Smooth muscle cell (in vitro differentiated cells): Measurements from ENCODE around the gene PRPSAP2. TPM values are rescaled to one million over a fixed set of nuclear protein-coding genes. Genes with fewer than 3 reads are reported as not detected.

Source experiments
- DNase-seq: peaks from one replicate; lab custom pipeline; 2025; ENCODE audit not compliant: unreplicated experiment; lab: John Stamatoyannopoulos, UW
- H2AFZ ChIP-seq: fragments of 200-600 bp; sonication (generic); 2 replicates; pipeline ENCODE4 v1.6.0; 2016; ENCODE audit warnings: antibody characterized with exemption, low read depth, mild to moderate bottlenecking
- H3F3A ChIP-seq: fragments of 200-600 bp; sonication (generic); 2 replicates; pipeline ENCODE4 v1.6.0; 2017; ENCODE audit warnings: antibody characterized with exemption, low read depth
- H3K27ac ChIP-seq: fragments of 200-600 bp; sonication (generic); 2 replicates; pipeline ENCODE4 v1.5.1; 2016; ENCODE audit warnings: low read depth, mild to moderate bottlenecking
- H3K27me3 ChIP-seq: fragments of 200-600 bp; sonication (generic); 2 replicates; pipeline ENCODE4 v1.6.1; 2016; ENCODE audit warnings: low read depth, mild to moderate bottlenecking
- H3K36me3 ChIP-seq: fragments of 200-600 bp; sonication (generic); 2 replicates; pipeline ENCODE4 v1.5.1; 2016; ENCODE audit warnings: low read depth
- H3K4me1 ChIP-seq: fragments of 200-600 bp; sonication (generic); 2 replicates; pipeline ENCODE4 v1.5.1; 2016; ENCODE audit warnings: low read depth
- H3K4me2 ChIP-seq: fragments of 200-600 bp; sonication (generic); 2 replicates; pipeline ENCODE4 v1.6.0; 2016; ENCODE audit warnings: mild to moderate bottlenecking
- H3K4me3 ChIP-seq: fragments of 200-600 bp; sonication (generic); 2 replicates; pipeline ENCODE4 v1.5.1; 2016; ENCODE audit warnings: mild to moderate bottlenecking
- H3K79me2 ChIP-seq: fragments of 200-600 bp; sonication (generic); 2 replicates; pipeline ENCODE4 v1.6.0; 2016; ENCODE audit warnings: low read depth, mild to moderate bottlenecking
- H3K9ac ChIP-seq: fragments of 200-600 bp; sonication (generic); 2 replicates; pipeline ENCODE4 v1.6.0; 2016; ENCODE audit warnings: low read depth
- H3K9me3 ChIP-seq: fragments of 200-600 bp; sonication (generic); replicated peaks from 2 replicates; pipeline ENCODE4 v1.5.1; 2016; ENCODE audit warnings: low read depth
- H4K20me1 ChIP-seq: fragments of 200-600 bp; sonication (generic); 2 replicates; pipeline ENCODE4 v1.6.0; 2016; ENCODE audit warnings: low read depth
- CTCF ChIP-seq: fragments of 200-600 bp; sonication (generic); IDR thresholded peaks from 2 replicates; pipeline ENCODE4 v1.5.1; 2017; ENCODE audit warnings: borderline replicate concordance, mild to moderate bottlenecking, antibody characterized with exemption; ENCODE audit not compliant: insufficient read depth, poor library complexity, severe bottlenecking
- WGBS: methylation state at CpG from one replicate; pipeline ENCODE4 v1.1.7; 2016; ENCODE audit warnings: low lambda C conversion rate; 5-methylcytosine and 5-hydroxymethylcytosine counted together
- polyA plus RNA-seq: library from polyadenylated mRNA; unstranded; fragments of >200 nt; fragmentation: Nextera tagmentation; extraction: Ambion mirVana; gene quantifications from 2 replicates; pipeline ENCODE4 v1.2.1, GENCODE V29; 2016
- total RNA-seq: library from RNA; depleted of rRNA; stranded (reverse); fragments of >200 nt; gene quantifications from 2 replicates; pipeline ENCODE4 v1.2.3, GENCODE V29; 2014

PRPSAP2 gene
- total and polyA plus RNA-seq, 2 experiments from 2014 or later = 24.0 to 39.8 TPM

DNA sequence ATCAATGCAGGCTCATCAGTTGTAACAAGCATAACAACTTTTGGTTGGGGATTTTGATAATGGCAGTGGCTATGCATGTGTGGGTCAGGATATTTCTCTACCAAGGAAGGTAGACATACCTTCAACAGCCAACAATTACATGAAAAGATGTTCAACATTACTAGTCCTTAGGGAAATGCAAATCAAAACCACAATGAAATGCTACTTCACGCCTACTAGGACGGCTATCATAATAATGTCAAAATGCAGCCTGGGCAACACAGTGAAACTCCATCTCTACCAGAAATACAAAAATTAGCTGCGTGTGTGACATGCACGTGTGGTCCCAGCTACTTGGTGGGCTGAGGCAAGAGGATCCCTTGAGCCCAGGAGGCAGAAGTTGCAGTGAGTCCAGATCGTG is 86.7 kb downstream of the PRPSAP2 start:
- no peak for DNase-seq
- no peaks in the 10 kb centered on the region for H3F3A ChIP-seq
- no peak for TF ChIP-seq CTCF

GRCh38 chr17:18946536-18946935 is 88.6 kb downstream of the PRPSAP2 start:
- no peaks in the 10 kb centered on the region for H3K79me2 ChIP-seq
- H3F3A ChIP-seq = no peaks in the 10 kb centered on the region
- H4K20me1 ChIP-seq = no peaks in the 10 kb centered on the region
- no peak overlapping the region for H3K9ac ChIP-seq
- no peak for TF ChIP-seq CTCF
- H3K36me3 ChIP-seq = no peaks in the 10 kb centered on the region
- no peak overlapping the region for H2AFZ ChIP-seq
- no peak for DNase-seq
- peaks cover 4% of the 10 kb centered on the region for H3K4me1 ChIP-seq
- no peak overlapping the region for H3K27ac ChIP-seq
- no peak overlapping the region for H3K4me3 ChIP-seq
- WGBS = 56% methylated on average over 2 of the region's 2 CpGs
- H3K4me2 ChIP-seq = no peak overlapping the region
- H3K27me3 ChIP-seq = peaks cover 11% of the 10 kb centered on the region
- no peaks in the 10 kb centered on the region for H3K9me3 ChIP-seq

More for the DNA sequence above, 86.7 kb downstream of the PRPSAP2 start:
- no peaks in the 10 kb centered on the region for H3K36me3 ChIP-seq
- no peaks in the 10 kb centered on the region for H3K9me3 ChIP-seq
- H3K27me3 ChIP-seq = peaks cover 11% of the 10 kb centered on the region
- H3K79me2 ChIP-seq = no peaks in the 10 kb centered on the region
- no peak overlapping the region for H3K27ac ChIP-seq
- H3K4me1 ChIP-seq = peaks cover 4% of the 10 kb centered on the region
- no peaks in the 10 kb centered on the region for H4K20me1 ChIP-seq
- H3K4me3 ChIP-seq = no peak overlapping the region
- no peak overlapping the region for H3K4me2 ChIP-seq
- H3K9ac ChIP-seq = no peak overlapping the region
- H2AFZ ChIP-seq = no peak overlapping the region
- WGBS = 92% methylated on average over 5 of the region's 5 CpGs

DNA sequence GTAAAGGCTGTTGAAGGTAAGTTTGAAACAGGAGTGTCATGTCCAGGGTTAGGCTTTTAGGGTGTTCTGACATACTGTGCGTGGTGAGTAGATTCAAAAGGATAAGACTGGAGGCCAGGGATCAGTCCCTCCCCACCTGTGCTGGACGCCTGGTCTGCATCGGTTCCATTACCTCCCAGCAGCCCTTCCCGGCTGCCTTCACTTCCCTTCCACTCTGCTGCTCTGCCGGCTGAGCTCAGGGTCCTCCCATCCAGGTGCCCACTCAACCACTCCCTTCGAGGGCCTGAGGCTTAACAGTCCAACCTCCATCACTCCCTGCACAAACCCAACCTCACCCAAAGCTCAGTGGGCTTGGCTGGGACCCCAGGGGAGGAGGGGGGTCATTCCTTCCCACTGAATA is 89.9 kb downstream of the PRPSAP2 start:
- no peak for TF ChIP-seq CTCF
- no peak overlapping the region for H3K9ac ChIP-seq
- WGBS = 92% methylated on average over 6 of the region's 6 CpGs
- peaks cover 11% of the 10 kb centered on the region for H3K27me3 ChIP-seq
- H3K27ac ChIP-seq = no peak overlapping the region
- DNase-seq = no peak
- no peaks in the 10 kb centered on the region for H3K79me2 ChIP-seq
- H3K4me1 ChIP-seq = peaks cover 4% of the 10 kb centered on the region
- H3F3A ChIP-seq = no peaks in the 10 kb centered on the region
- H4K20me1 ChIP-seq = no peaks in the 10 kb centered on the region
- H3K36me3 ChIP-seq = no peaks in the 10 kb centered on the region
- no peak overlapping the region for H2AFZ ChIP-seq
- H3K4me3 ChIP-seq = no peak overlapping the region
- H3K4me2 ChIP-seq = no peak overlapping the region
- no peaks in the 10 kb centered on the region for H3K9me3 ChIP-seq

DNA sequence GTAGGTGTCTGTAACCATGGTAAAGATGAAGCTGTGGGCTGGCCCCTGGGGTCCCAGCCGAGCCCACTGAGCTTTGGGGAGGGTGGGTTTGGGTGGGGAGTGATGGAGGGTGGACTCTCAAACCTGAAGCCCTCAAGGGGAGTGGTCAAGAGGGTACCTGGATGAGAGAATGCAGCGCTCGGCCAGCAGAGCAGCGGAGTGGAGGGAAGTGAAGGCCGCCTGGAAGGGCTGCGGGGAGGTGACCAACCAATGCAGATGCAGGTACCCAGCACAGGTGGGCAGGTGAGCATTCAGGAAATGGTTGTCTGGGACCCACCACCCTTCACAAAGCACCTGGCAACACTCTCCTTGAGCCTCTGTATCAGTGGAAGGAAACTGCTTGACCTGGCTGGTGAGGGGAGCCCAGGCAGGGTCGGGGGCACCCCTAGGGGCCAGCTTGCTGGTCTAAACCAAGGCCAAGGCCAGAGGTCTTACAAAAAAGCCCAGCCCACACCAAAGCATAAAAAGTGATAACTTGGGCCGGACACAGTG is 90.6 kb downstream of the PRPSAP2 start:
- Histone ChIP-seq H3K79me2 (no peaks in the 10 kb centered on the region), H3K9me3 (no peaks in the 10 kb centered on the region), H3K36me3 (no peaks in the 10 kb centered on the region), H2AFZ (no peak overlapping the region), H3K4me1 (peaks cover 4% of the 10 kb centered on the region), H3K27me3 (peaks cover 11% of the 10 kb centered on the region), H3F3A (no peaks in the 10 kb centered on the region), H3K9ac (no peak overlapping the region), H3K4me3 (no peak overlapping the region), H3K27ac (no peak overlapping the region), H3K4me2 (no peak overlapping the region), H4K20me1 (no peaks in the 10 kb centered on the region)
- TF ChIP-seq CTCF = no peak
- no peak for DNase-seq
- 92% methylated on average over 8 of the region's 8 CpGs for WGBS
